Measurements from ENCODE around the gene ITGB4. TPM values are rescaled to one million over a fixed set of nuclear protein-coding genes. Genes with fewer than 3 reads are reported as not detected.

Gene ITGB4
- total RNA-seq, 1 experiment from 2014 or later: 568 TPM

DNA sequence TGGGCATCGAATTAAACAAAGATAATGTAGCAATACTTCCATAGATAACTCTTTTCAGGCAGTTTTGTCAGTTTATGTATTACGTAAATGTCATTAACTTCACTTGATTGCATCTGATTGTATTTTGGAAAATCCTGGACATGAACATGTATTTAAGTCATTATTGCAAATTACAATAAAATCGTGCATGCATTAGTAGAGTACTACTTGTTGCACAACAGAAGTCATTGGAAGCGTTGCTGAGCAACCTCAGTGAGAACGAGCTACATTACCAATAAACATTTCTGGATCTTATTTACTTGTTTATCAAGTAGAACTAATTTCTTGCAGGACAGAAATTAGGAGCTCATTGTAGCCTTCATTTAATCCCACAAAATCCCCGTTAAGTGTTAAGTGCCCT is 70.0 kb downstream of the ITGB4 start:
- H3K4me1 ChIP-seq (ENCODE audit: control insufficient read depth in 1 of 2, insufficient read depth in 2 of 2, low read length in 2 of 2): peaks cover 2 to 10% of the 10 kb centered on the region in 2 experiments
- TF ChIP-seq SP1 (IDR thresholded peaks at IDR 0.05; ENCODE audit: low read depth): no peak
- TF ChIP-seq, protein P1, sequence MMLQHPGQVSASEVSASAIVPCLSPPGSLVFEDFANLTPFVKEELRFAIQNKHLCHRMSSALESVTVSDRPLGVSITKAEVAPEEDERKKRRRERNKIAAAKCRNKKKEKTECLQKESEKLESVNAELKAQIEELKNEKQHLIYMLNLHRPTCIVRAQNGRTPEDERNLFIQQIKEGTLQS (IDR thresholded peaks at IDR 0.05): no peak
- TF ChIP-seq FOSL1 (IDR thresholded peaks at IDR 0.05; ENCODE audit: low read depth): no peak
- no peak for TF ChIP-seq POLR2A (IDR thresholded peaks at IDR 0.05; ENCODE audit: borderline replicate concordance, extremely low read depth, insufficient read depth, insufficient read length)
- TF ChIP-seq, protein P2, sequence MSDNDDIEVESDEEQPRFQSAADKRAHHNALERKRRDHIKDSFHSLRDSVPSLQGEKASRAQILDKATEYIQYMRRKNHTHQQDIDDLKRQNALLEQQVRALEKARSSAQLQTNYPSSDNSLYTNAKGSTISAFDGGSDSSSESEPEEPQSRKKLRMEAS (IDR thresholded peaks at IDR 0.05): no peak
- TF ChIP-seq, protein P3, sequence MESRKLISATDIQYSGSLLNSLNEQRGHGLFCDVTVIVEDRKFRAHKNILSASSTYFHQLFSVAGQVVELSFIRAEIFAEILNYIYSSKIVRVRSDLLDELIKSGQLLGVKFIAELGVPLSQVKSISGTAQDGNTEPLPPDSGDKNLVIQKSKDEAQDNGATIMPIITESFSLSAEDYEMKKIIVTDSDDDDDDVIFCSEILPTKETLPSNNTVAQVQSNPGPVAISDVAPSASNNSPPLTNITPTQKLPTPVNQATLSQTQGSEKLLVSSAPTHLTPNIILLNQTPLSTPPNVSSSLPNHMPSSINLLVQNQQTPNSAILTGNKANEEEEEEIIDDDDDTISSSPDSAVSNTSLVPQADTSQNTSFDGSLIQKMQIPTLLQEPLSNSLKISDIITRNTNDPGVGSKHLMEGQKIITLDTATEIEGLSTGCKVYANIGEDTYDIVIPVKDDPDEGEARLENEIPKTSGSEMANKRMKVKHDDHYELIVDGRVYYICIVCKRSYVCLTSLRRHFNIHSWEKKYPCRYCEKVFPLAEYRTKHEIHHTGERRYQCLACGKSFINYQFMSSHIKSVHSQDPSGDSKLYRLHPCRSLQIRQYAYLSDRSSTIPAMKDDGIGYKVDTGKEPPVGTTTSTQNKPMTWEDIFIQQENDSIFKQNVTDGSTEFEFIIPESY (IDR thresholded peaks at IDR 0.05; ENCODE audit: extremely low read depth, insufficient replicate concordance, low read length): no peak
- no peak for TF ChIP-seq ELF1 (IDR thresholded peaks at IDR 0.05; ENCODE audit: borderline replicate concordance, low read depth)
- TF ChIP-seq ZNF274 (IDR thresholded peaks at IDR 0.05; ENCODE audit: low read depth, low read length): no peak
- TF ChIP-seq JUND (IDR thresholded peaks at IDR 0.05): no peak
- no peak for TF ChIP-seq RAD21 (IDR thresholded peaks at IDR 0.05; ENCODE audit: low read depth)
- no peak for TF ChIP-seq ZFX (IDR thresholded peaks at IDR 0.05)
- TF ChIP-seq TCF7L2 (IDR thresholded peaks at IDR 0.05; ENCODE audit: borderline replicate concordance, extremely low read depth, insufficient read depth, insufficient read length): no peak
- no peak for TF ChIP-seq SIN3A (IDR thresholded peaks at IDR 0.05; ENCODE audit: low read depth)
- ATAC-seq (no peak), DNase-seq (ENCODE audit: low read depth, low spot score) (no peak)
- ChIA-PET RAD21 (ENCODE audit: low non-redundant PET in 1 of 2, low total read pairs in 2 of 2, uncharacterized antibody in 2 of 2, unreplicated experiment in 2 of 2) (interaction anchor here in 1 of 2 experiments (0.6 kb wide), 1 partner anchor 23 kb away, joined by 4 read pairs; no protein-coding TSS in a partner anchor), CTCF (interaction anchor here (1.1 to 1.4 kb wide), 4 partner anchors 8 to 106 kb away, joined by 3 to 5 read pairs (median 3); partner anchors contain the start of gene TRIM65), POLR2A (interaction anchor here (2.4 kb wide), 1 partner anchor 11 kb away, joined by 23 read pairs; a partner anchor contains a TSS)
- H3K9me2 ChIP-seq (ENCODE audit: insufficient read depth): no peaks in the 10 kb centered on the region
- no peaks in the 10 kb centered on the region for H3K9me3 ChIP-seq (ENCODE audit: control insufficient read depth in 1 of 2, insufficient read depth in 1 of 2, low read depth in 1 of 2, low read length in 2 of 2)
- no peak overlapping the region for H3K9ac ChIP-seq (ENCODE audit: low read length)
- H3K4me3 ChIP-seq (replicated peaks in 1 of 2; ENCODE audit: low read depth in 1 of 2, low read length in 2 of 2): no peak overlapping the region
- H3K79me2 ChIP-seq (ENCODE audit: insufficient read depth, low read length): peaks cover 57% of the 10 kb centered on the region
- no TSS peak for BruUV-seq (replicated peaks)
- no peaks in the 10 kb centered on the region for H3K27me3 ChIP-seq (ENCODE audit: insufficient read depth, low read length)
- no peak overlapping the region for H2AFZ ChIP-seq (ENCODE audit: low read depth, low read length, poor library complexity, severe bottlenecking)
- no peak overlapping the region for H3K4me2 ChIP-seq (ENCODE audit: low read length)
- H3K36me3 ChIP-seq (ENCODE audit: control insufficient read depth in 1 of 2, insufficient read depth in 2 of 2, low read length in 2 of 2): peaks cover 5 to 6% of the 10 kb centered on the region in 2 experiments; a peak in 2 of 4 replicates
- no peak overlapping the region for H3K27ac ChIP-seq (ENCODE audit: low read depth, low read length)
- intact Hi-C loops (cut with micrococcal nuclease): no loop called here
- no peaks in the 10 kb centered on the region for H4K20me1 ChIP-seq (ENCODE audit: insufficient read depth)
